Loucy (cell line): ENCODE results near the gene ARMC9.

Source experiments
- H2AFZ ChIP-seq: fragments of 200-600 bp; sonication (generic); 2 replicates; pipeline ENCODE4 v1.6.0; 2016; ENCODE audit warnings: antibody characterized with exemption, mild to moderate bottlenecking, low read length, moderate library complexity
- H3F3A ChIP-seq: fragments of 200-600 bp; 2 replicates; pipeline ENCODE4 v1.6.0; 2016; ENCODE audit warnings: antibody characterized with exemption, low read depth, mild to moderate bottlenecking
- H3K27me3 ChIP-seq: fragments of 200-600 bp; sonication (generic); 2 replicates; pipeline ENCODE4 v1.6.1; 2014; ENCODE audit warnings: low read length, mild to moderate bottlenecking; ENCODE audit not compliant: insufficient read depth, poor library complexity, severe bottlenecking
- H3K36me3 ChIP-seq: fragments of 200-600 bp; sonication (generic); 2 replicates; pipeline ENCODE4 v1.6.1; 2016; ENCODE audit warnings: low read length; ENCODE audit not compliant: insufficient read depth
- H3K4me1 ChIP-seq: fragments of 200-600 bp; sonication (generic); 2 replicates; pipeline ENCODE4 v1.5.1; 2014; ENCODE audit warnings: low read length, mild to moderate bottlenecking; ENCODE audit not compliant: insufficient read depth, poor library complexity, severe bottlenecking
- H3K4me2 ChIP-seq: fragments of 200-600 bp; sonication (generic); 2 replicates; pipeline ENCODE4 v1.6.0; 2014; ENCODE audit warnings: antibody characterized with exemption, low read length, low read depth, mild to moderate bottlenecking; ENCODE audit not compliant: poor library complexity, severe bottlenecking
- H3K4me3 ChIP-seq: fragments of 200-600 bp; sonication (generic); 2 replicates; pipeline ENCODE4 v1.5.1; 2014; ENCODE audit warnings: low read length, mild to moderate bottlenecking, mixed read lengths; ENCODE audit not compliant: poor library complexity, severe bottlenecking
- H3K79me2 ChIP-seq: fragments of 200-600 bp; sonication (generic); 2 replicates; pipeline ENCODE4 v1.6.1; 2014; ENCODE audit warnings: low read length; ENCODE audit not compliant: insufficient read depth
- H3K9ac ChIP-seq: fragments of 200-600 bp; sonication (generic); 2 replicates; pipeline ENCODE4 v1.6.0; 2014; ENCODE audit warnings: mild to moderate bottlenecking, low read depth, low read length, moderate library complexity; ENCODE audit not compliant: poor library complexity, severe bottlenecking
- H3K9me2 ChIP-seq: fragments of 200-600 bp; sonication (generic); replicated peaks from 2 replicates; pipeline ENCODE4 v1.6.1; 2016; ENCODE audit warnings: low read depth, low read length, mixed read lengths
- H3K9me3 ChIP-seq: fragments of 200-600 bp; sonication (generic); 2 replicates; pipeline ENCODE4 v1.6.1; 2014; ENCODE audit warnings: mild to moderate bottlenecking, antibody characterized with exemption, low read length, low read depth; ENCODE audit not compliant: insufficient read depth
- H4K20me1 ChIP-seq: fragments of 200-600 bp; sonication (generic); 2 replicates; pipeline ENCODE4 v1.6.0; 2014; ENCODE audit warnings: antibody characterized with exemption, low read length, mild to moderate bottlenecking; ENCODE audit not compliant: insufficient read depth, poor library complexity, severe bottlenecking
- EZH2phosphoT487 ChIP-seq: fragments of 200-600 bp; IDR thresholded peaks from 2 replicates; pipeline ENCODE4 v1.6.1; 2018; ENCODE audit warnings: antibody characterized with exemption, mild to moderate bottlenecking, moderate library complexity, borderline replicate concordance
- TF ChIP-seq, protein P1 (sequence below): fragments of 200-600 bp; sonication (generic); conservative IDR thresholded peaks from 2 replicates; pipeline ENCODE4 v1.5.1; 2014; ENCODE audit warnings: mild to moderate bottlenecking, antibody characterized with exemption, low read length

ARMC9 gene

DNA sequence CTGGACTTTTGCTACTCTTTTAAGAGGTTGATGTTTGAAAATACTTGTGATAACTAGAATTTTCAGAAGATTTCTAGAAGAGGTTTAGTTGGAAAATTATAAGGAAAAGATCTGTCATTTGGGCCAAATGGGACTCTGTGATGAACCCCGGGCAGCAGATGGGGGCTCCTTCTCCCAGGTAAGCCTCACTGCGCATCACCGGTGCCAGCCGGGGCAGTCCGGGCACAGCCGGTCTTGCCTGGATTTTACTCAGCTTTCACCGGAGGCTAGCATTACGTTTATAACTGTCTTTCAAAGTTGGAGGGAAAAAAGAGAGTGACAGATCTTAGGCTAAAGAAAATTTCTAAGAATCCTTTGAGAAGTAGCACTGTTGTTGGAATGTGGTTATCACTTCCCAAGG is 99.7 kb downstream of the ARMC9 start:
- Histone ChIP-seq H3K9me2 (no peaks in the 10 kb centered on the region), H3K79me2 (no peaks in the 10 kb centered on the region), H3K27me3 (no peaks in the 10 kb centered on the region), H4K20me1 (no peaks in the 10 kb centered on the region), H3K9ac (no peak overlapping the region), H3K4me3 (no peak overlapping the region), H3K36me3 (no peaks in the 10 kb centered on the region), H3K4me2 (no peak overlapping the region), H3K4me1 (peaks cover 20% of the 10 kb centered on the region), H2AFZ (no peak overlapping the region), H3K9me3 (no peaks in the 10 kb centered on the region), H3F3A (no peaks in the 10 kb centered on the region)
- TF ChIP-seq, protein P1, sequence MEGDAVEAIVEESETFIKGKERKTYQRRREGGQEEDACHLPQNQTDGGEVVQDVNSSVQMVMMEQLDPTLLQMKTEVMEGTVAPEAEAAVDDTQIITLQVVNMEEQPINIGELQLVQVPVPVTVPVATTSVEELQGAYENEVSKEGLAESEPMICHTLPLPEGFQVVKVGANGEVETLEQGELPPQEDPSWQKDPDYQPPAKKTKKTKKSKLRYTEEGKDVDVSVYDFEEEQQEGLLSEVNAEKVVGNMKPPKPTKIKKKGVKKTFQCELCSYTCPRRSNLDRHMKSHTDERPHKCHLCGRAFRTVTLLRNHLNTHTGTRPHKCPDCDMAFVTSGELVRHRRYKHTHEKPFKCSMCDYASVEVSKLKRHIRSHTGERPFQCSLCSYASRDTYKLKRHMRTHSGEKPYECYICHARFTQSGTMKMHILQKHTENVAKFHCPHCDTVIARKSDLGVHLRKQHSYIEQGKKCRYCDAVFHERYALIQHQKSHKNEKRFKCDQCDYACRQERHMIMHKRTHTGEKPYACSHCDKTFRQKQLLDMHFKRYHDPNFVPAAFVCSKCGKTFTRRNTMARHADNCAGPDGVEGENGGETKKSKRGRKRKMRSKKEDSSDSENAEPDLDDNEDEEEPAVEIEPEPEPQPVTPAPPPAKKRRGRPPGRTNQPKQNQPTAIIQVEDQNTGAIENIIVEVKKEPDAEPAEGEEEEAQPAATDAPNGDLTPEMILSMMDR = no peak
- TF ChIP-seq EZH2phosphoT487 = no peak

DNA sequence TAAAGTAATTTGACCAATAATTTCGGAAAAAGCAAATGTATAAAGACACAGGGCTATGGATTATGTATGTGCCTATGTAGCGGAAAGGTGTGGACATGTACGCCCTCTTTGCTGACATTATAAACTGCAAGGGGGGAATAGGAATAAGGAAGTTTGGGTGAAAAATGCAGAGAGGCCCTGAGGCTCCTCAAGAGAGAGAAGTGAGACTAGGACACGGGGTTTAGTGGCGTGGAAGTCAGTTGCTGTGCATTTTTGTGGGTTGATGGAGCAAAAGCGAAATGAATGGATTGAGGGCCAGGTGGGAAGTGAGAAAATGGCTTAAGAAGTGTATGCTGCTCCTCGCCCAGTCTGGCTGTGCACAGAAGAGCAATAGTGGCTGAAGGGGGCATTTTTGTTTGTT is 100.8 kb downstream of the ARMC9 start:
- H3K4me1 ChIP-seq = peaks cover 19% of the 10 kb centered on the region
- H3K4me2 ChIP-seq = no peak overlapping the region
- H3K36me3 ChIP-seq = no peaks in the 10 kb centered on the region
- H3K27me3 ChIP-seq = no peaks in the 10 kb centered on the region
- H3K9me2 ChIP-seq = no peaks in the 10 kb centered on the region
- H3K4me3 ChIP-seq = no peak overlapping the region
- no peaks in the 10 kb centered on the region for H3K9me3 ChIP-seq
- H2AFZ ChIP-seq = no peak overlapping the region
- TF ChIP-seq, protein P1 = no peak
- TF ChIP-seq EZH2phosphoT487 = no peak
- H3F3A ChIP-seq = no peaks in the 10 kb centered on the region
- H3K9ac ChIP-seq = no peak overlapping the region
- H4K20me1 ChIP-seq = no peaks in the 10 kb centered on the region
- no peaks in the 10 kb centered on the region for H3K79me2 ChIP-seq

DNA sequence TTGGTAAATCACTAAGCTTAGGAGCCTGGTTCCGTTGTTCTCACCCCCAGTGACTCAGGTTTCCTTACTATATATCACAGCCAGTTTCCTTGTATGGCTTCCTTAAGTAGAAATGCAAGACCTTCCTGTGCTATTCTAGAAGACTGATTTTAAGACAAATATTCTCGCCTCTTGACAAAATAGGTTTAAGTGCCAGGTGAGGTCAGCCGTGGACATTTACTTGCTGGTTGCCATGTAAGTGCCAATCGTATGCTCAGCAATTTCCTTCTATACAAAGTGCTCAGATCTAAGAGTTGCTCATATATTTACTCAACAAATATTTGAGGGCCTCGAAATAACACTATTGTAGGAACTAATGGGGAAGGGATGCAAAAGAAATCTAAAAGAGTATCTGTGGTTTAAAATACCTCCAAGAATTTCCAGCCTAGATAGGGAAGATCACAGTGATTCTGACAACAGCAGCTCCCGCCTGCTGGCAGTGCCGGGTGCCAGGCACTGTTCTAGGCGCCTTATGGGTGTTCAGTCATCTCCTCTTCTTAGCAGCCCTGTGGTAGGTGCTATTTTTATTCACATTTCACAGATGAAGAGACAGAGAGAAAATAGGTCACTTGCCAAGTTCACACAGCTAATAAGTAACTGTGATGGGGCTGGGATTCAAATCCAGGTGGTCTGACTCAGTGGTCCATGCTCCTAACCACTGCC is 101.7 kb downstream of the ARMC9 start:
- Histone ChIP-seq H3K9ac (no peak overlapping the region), H3K9me3 (no peaks in the 10 kb centered on the region), H3K27me3 (no peaks in the 10 kb centered on the region), H3F3A (no peaks in the 10 kb centered on the region), H4K20me1 (no peaks in the 10 kb centered on the region), H3K4me1 (peaks cover 11% of the 10 kb centered on the region), H3K4me2 (no peak overlapping the region), H3K9me2 (no peaks in the 10 kb centered on the region), H3K79me2 (no peaks in the 10 kb centered on the region), H3K36me3 (no peaks in the 10 kb centered on the region), H2AFZ (no peak overlapping the region), H3K4me3 (no peak overlapping the region)
- TF ChIP-seq EZH2phosphoT487 = no peak
- TF ChIP-seq, protein P1 = no peak
